Endothelial cell of umbilical vein (primary cell): ENCODE data around the gene FGD5. TPM values are rescaled to one million over a fixed set of nuclear protein-coding genes. Genes with fewer than 3 reads are reported as not detected.

Source experiments
- BruUV-seq: library from RNA; stranded (reverse); fragments of 400-500 nt; replicated peaks from 2 replicates; lab custom pipeline; 2021; lab: Mats Ljungman, UMichigan
- CTCF ChIA-PET: fragments of 300-600, 350-600 bp; sonication (Branson Sonifier 250); formaldehyde crosslinking; loops from one replicate; lab custom pipeline; 2021; ENCODE audit warnings: antibody characterized with exemption, inconsistent platforms; lab: Charles Lee
- POLR2A ChIA-PET: fragments of 300-600, 350-600 bp; sonication (Branson Sonifier 250); formaldehyde crosslinking; loops from one replicate; lab custom pipeline; 2021; ENCODE audit warnings: antibody characterized with exemption, inconsistent platforms; lab: Charles Lee
- DNase-seq: peaks from one replicate; pipeline ENCODE4 v3.0.0-alpha.2; 2011; ENCODE audit warnings: low read depth, low spot score
- FAIRE-seq: peaks from 2 replicates; lab custom pipeline; 2011; peaks lifted over from hg19 to GRCh38; lab: Jason Lieb, UNC
- H2AFZ ChIP-seq: 2 replicates; pipeline ENCODE4 v1.6.0; 2012; ENCODE audit warnings: low read depth, low read length, control low read depth, inconsistent platforms
- H3K27ac ChIP-seq: 2 replicates; pipeline ENCODE4 v1.5.1; 2011; ENCODE audit warnings: low read depth, mild to moderate bottlenecking, control low read depth, low read length, moderate library complexity; ENCODE audit not compliant: insufficient read depth
- H3K27me3 ChIP-seq, 2 experiments: 2 replicates each; pipeline versions ENCODE4 v1.6.0 to v1.6.1; 2011; ENCODE audit warnings: low read length in 2 of 2, mixed read lengths in 1 of 2; ENCODE audit not compliant: control insufficient read depth in 2 of 2, insufficient read depth in 2 of 2
- H3K36me3 ChIP-seq, 2 experiments: 2 replicates in 1 of 2; 3 replicates in 1 of 2; pipeline ENCODE4 v1.5.1; 2011; ENCODE audit warnings: low read length in 2 of 2, mild to moderate bottlenecking in 1 of 2, moderate library complexity in 1 of 2; ENCODE audit not compliant: control insufficient read depth in 2 of 2, insufficient read depth in 2 of 2; ENCODE audit errors: extremely low read depth in 1 of 2
- H3K4me1 ChIP-seq: 3 replicates; pipeline ENCODE4 v1.5.1; 2011; ENCODE audit warnings: mild to moderate bottlenecking, low read length; ENCODE audit not compliant: control insufficient read depth, insufficient read depth; ENCODE audit errors: extremely low read depth
- H3K4me2 ChIP-seq: 2 replicates; pipeline ENCODE4 v1.6.1; 2011; ENCODE audit warnings: low read length, control low read depth, mixed read lengths; ENCODE audit not compliant: insufficient read depth
- H3K4me3 ChIP-seq, 3 experiments: fragments of 200-600 bp in 1 of 3; sonication (generic), shearing (Covaris generic) in 1 of 3; replicated peaks in 1 of 3; 2 replicates each; pipeline ENCODE4 v1.5.1; 2011 to 2016; ENCODE audit warnings: control low read depth in 3 of 3, low read length in 3 of 3, mild to moderate bottlenecking in 2 of 3, inconsistent platforms in 1 of 3, low read depth in 1 of 3, moderate library complexity in 1 of 3; ENCODE audit not compliant: insufficient read depth in 1 of 3
- H3K79me2 ChIP-seq: 2 replicates; pipeline ENCODE4 v1.6.0; 2012; ENCODE audit warnings: low read length, inconsistent platforms; ENCODE audit not compliant: control insufficient read depth, insufficient read depth
- H3K9ac ChIP-seq: replicated peaks from 2 replicates; pipeline ENCODE3; 2011; ENCODE audit warnings: low read length, control low read depth; ENCODE audit not compliant: insufficient read depth; ENCODE audit errors: extremely low read depth
- H3K9me1 ChIP-seq: replicated peaks from 3 replicates; pipeline ENCODE4 v1.6.0; 2011; ENCODE audit warnings: mild to moderate bottlenecking, low read length; ENCODE audit not compliant: control insufficient read depth, insufficient read depth; ENCODE audit errors: extremely low read depth
- H3K9me3 ChIP-seq: replicated peaks from 2 replicates; pipeline ENCODE4 v1.5.1; 2012; ENCODE audit warnings: low read length, inconsistent platforms; ENCODE audit not compliant: control insufficient read depth, insufficient read depth
- H4K20me1 ChIP-seq: replicated peaks from 2 replicates; pipeline ENCODE3; 2011; ENCODE audit warnings: mild to moderate bottlenecking, low read length; ENCODE audit not compliant: control insufficient read depth, insufficient read depth; ENCODE audit errors: extremely low read depth
- EZH2 ChIP-seq: IDR thresholded peaks from 2 replicates; pipeline ENCODE4 v1.6.1; 2012; ENCODE audit warnings: borderline replicate concordance, low read depth, mild to moderate bottlenecking, moderate library complexity, low read length, inconsistent platforms; ENCODE audit not compliant: severe bottlenecking
- FOS ChIP-seq: IDR thresholded peaks from 2 replicates; pipeline ENCODE4 v1.6.1; 2011; ENCODE audit warnings: mild to moderate bottlenecking, low read length, moderate library complexity, borderline replicate concordance; ENCODE audit not compliant: insufficient read depth
- GATA2 ChIP-seq: IDR thresholded peaks from 2 replicates; pipeline ENCODE4 v1.7.0; 2011; ENCODE audit warnings: low read depth, mild to moderate bottlenecking, moderate library complexity, mixed read lengths, low read length; ENCODE audit not compliant: insufficient read length, insufficient read depth
- JUN ChIP-seq: IDR thresholded peaks from 2 replicates; pipeline ENCODE4 v1.6.1; 2011; ENCODE audit warnings: borderline replicate concordance, low read depth; ENCODE audit not compliant: insufficient read length, insufficient read depth
- MYC ChIP-seq: IDR thresholded peaks from one replicate; pipeline ENCODE4 v1.6.1; 2011; ENCODE audit warnings: mild to moderate bottlenecking, low read depth, low read length
- POLR2A ChIP-seq: IDR thresholded peaks from 2 replicates; pipeline ENCODE4 v1.6.1; 2012; ENCODE audit warnings: low read depth, mild to moderate bottlenecking, control low read depth, low read length
- POLR2AphosphoS5 ChIP-seq: IDR thresholded peaks from 2 replicates; pipeline ENCODE4 v1.6.1; 2012; ENCODE audit warnings: low read depth, mild to moderate bottlenecking, control low read depth, low read length, moderate library complexity; ENCODE audit not compliant: insufficient read depth
- dilution Hi-C: fragments of 300-500 bp; cut with MboI; formaldehyde crosslinking; loops from one replicate; pipeline ENCODE4 v1.15.0; 2019; ENCODE audit warnings: low sequenced_read_pairs; ENCODE audit not compliant: extremely low pct_ligation_motif_present
- intact Hi-C: fragments of 100-400 bp; cut with micrococcal nuclease; formaldehyde crosslinking; loops from one replicate; pipeline ENCODE4 v1.10.0; 2022
- polyA plus RNA-seq, 4 experiments: library from polyadenylated mRNA; depleted of rRNA in 3 of 4; stranded (reverse) in 3 of 4; unstranded in 1 of 4; fragments of >200 nt; gene quantifications; 2 replicates each; pipeline versions ENCODE4 v1.2.1 to v1.2.3, GENCODE V29; 2011 to 2012; ENCODE audit warnings: missing spikeins in 1 of 4
- total RNA-seq: library from RNA; stranded (reverse); gene quantifications from 2 replicates; pipeline ENCODE4 v1.2.3, GENCODE V29; 2021
- TF ChIP-seq, protein P1 (sequence below), 2 donors: IDR thresholded peaks; 1 replicate in 1 of 2; 2 replicates in 1 of 2; pipeline ENCODE4 v1.5.1; 2011; ENCODE audit warnings: low read length in 2 of 2, mild to moderate bottlenecking in 2 of 2, moderate library complexity in 2 of 2, control low read depth in 1 of 2, inconsistent platforms in 1 of 2, low read depth in 1 of 2; ENCODE audit not compliant: insufficient read depth in 1 of 2; ENCODE audit errors: extremely low read depth in 1 of 2
- TF ChIP-seq, protein P2 (sequence below): IDR thresholded peaks from 2 replicates; pipeline ENCODE4 v1.6.1; 2011; ENCODE audit not compliant: insufficient read depth, insufficient read length

Gene FGD5
- total and polyA plus RNA-seq, 2 donors (not counting 3 experiments of a cell fraction or from before 2014, with no cell fraction given), result 49.6 to 134 TPM

DNA sequence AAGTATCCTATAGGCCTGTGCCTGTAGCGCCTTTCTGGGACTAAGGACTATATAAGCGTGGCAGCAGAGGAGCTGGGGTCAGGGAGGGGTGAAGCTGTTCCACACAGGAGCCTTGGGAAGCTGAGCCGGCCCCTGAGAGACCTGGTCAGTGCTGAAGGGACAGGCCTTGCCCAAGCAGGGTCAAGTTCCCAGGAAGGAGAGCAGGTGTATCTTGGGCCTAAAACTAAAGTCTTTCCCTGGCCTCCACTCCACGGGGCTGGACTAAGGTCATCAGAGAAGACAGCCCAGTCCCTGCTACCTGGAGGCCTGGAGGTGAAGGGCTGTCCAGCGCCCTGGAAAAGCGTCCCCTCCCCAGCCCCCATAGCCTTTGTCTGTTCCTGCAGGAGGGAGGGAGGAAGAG lies 104.7 kb downstream of the FGD5 start:
- dilution Hi-C loops (no loop called here), intact Hi-C loops (no loop called here)
- FAIRE-seq (no peak), DNase-seq (no peak)
- Histone ChIP-seq H3K4me3 (no peak overlapping the region), H3K79me2 (no peaks in the 10 kb centered on the region), H3K9ac (no peak overlapping the region), H4K20me1 (no peaks in the 10 kb centered on the region), H3K9me3 (no peaks in the 10 kb centered on the region), H3K9me1 (no peaks in the 10 kb centered on the region), H3K27ac (no peak overlapping the region), H3K27me3 (no peaks in the 10 kb centered on the region), H2AFZ (no peak overlapping the region), H3K4me1 (peaks cover 4% of the 10 kb centered on the region), H3K4me2 (no peak overlapping the region), H3K36me3 (peaks cover 16 to 51% of the 10 kb centered on the region in 2 experiments)
- POLR2A ChIA-PET, result interaction anchor here (0.6 kb wide), 1 partner anchor 251 kb away, joined by 3 read pairs; no protein-coding TSS in a partner anchor
- CTCF ChIA-PET, result interaction anchor here (0.7 to 7.3 kb wide), 4 partner anchors 128 to 249 kb away, joined by 3 to 77 read pairs (median 4); partner anchors contain the start of gene C3orf20
- BruUV-seq, result no TSS peak
- TF ChIP-seq, protein P1, sequence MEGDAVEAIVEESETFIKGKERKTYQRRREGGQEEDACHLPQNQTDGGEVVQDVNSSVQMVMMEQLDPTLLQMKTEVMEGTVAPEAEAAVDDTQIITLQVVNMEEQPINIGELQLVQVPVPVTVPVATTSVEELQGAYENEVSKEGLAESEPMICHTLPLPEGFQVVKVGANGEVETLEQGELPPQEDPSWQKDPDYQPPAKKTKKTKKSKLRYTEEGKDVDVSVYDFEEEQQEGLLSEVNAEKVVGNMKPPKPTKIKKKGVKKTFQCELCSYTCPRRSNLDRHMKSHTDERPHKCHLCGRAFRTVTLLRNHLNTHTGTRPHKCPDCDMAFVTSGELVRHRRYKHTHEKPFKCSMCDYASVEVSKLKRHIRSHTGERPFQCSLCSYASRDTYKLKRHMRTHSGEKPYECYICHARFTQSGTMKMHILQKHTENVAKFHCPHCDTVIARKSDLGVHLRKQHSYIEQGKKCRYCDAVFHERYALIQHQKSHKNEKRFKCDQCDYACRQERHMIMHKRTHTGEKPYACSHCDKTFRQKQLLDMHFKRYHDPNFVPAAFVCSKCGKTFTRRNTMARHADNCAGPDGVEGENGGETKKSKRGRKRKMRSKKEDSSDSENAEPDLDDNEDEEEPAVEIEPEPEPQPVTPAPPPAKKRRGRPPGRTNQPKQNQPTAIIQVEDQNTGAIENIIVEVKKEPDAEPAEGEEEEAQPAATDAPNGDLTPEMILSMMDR (IDR thresholded peaks at IDR 0.05; ENCODE audit: extremely low read depth in 1 of 2, insufficient read depth in 1 of 2, low read depth in 1 of 2, low read length in 2 of 2), result no peak
- no peak for TF ChIP-seq POLR2A
- no peak for TF ChIP-seq FOS
- no peak for TF ChIP-seq GATA2
- no peak for TF ChIP-seq EZH2
- TF ChIP-seq, protein P2, sequence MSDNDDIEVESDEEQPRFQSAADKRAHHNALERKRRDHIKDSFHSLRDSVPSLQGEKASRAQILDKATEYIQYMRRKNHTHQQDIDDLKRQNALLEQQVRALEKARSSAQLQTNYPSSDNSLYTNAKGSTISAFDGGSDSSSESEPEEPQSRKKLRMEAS, result no peak
- no peak for TF ChIP-seq JUN
- TF ChIP-seq POLR2AphosphoS5, result no peak
- TF ChIP-seq MYC, result no peak
